Right lobe of liver (tissue), 6 donors: ENCODE data around the gene IL17D. TPM values are rescaled to one million over a fixed set of nuclear protein-coding genes. Genes with fewer than 3 reads are reported as not detected.
"Not testable (repeated sequence)": the region's sequence is repeated elsewhere in the genome, so short reads cannot be mapped to it uniquely, and the experiment has no call there.

ENCODE experiments used
- ATAC-seq, 4 donors: fragments of 200-7000 bp; cut with Tn5 transposase; one replicate each; pipeline ENCODE4 v1.9.1; 2020; ENCODE audit warnings: mild to moderate bottlenecking in 4 of 4, moderate library complexity in 4 of 4
- DNase-seq, 3 donors: peaks; one replicate each; pipeline ENCODE4 v3.0.0-alpha.2; 2020
- H3K27ac ChIP-seq, 3 donors: fragments of 200-600 bp; one replicate each; pipeline ENCODE4 v1.8.0; 2022
- H3K27me3 ChIP-seq, 2 donors: fragments of 200-600 bp; one replicate each; pipeline ENCODE4 v1.8.0; 2022
- H3K36me3 ChIP-seq, 4 donors: fragments of 200-600 bp; sonication (generic) in 1 of 4; one replicate each; pipeline versions ENCODE4 v1.5.1 to v1.8.0; 2017 to 2022; ENCODE audit warnings: control low read depth in 1 of 4
- H3K4me1 ChIP-seq, 4 donors: fragments of 200-600 bp; sonication (generic) in 1 of 4; one replicate each; pipeline versions ENCODE4 v1.5.1 to v1.8.0; 2017 to 2022; ENCODE audit warnings: control low read depth in 1 of 4
- H3K4me3 ChIP-seq, 3 donors: fragments of 200-600 bp; one replicate each; pipeline ENCODE4 v1.8.0; 2022
- H3K9me3 ChIP-seq, 4 donors: fragments of 200-600 bp; sonication (generic) in 1 of 4; one replicate each; pipeline versions ENCODE4 v1.5.1 to v1.8.0; 2017 to 2022; ENCODE audit warnings: control low read depth in 1 of 4
- POLR2A ChIP-seq: fragments of 450-650 bp; IDR thresholded peaks from one replicate; pipeline ENCODE4 v1.6.1; 2017; ENCODE audit warnings: antibody characterized with exemption, mild to moderate bottlenecking
- WGBS: methylation state at CpG from one replicate; pipeline ENCODE4 v1.1.6; 2018; ENCODE audit warnings: low coverage, low lambda C conversion rate; ENCODE audit not compliant: insufficient coverage; ENCODE audit errors: missing lambda C conversion rate; 5-methylcytosine and 5-hydroxymethylcytosine counted together
- intact Hi-C, 2 donors: fragments of 100-400 bp; cut with DNase I; formaldehyde crosslinking; loops; one replicate each; pipeline versions ENCODE4 v1.11.2 to v1.14.1; 2022
- total RNA-seq, 6 experiments: library from RNA; depleted of rRNA in 2 of 6; stranded (reverse); fragments of >200 nt in 2 of 6; fragmentation: NEBNext Ultra II Directional in 3 of 6; extraction: Animal tissue kit (Norgen Biotek cat#: 25700) in 3 of 6; gene quantifications; one replicate each; pipeline versions ENCODE4 v1.1.0 to v1.2.4, GENCODE V29; 2016 to 2023
- TF ChIP-seq, protein P1 (sequence below), 4 donors: fragments of 200-600 bp in 3 of 4; fragments of 450-650 bp in 1 of 4; IDR thresholded peaks; one replicate each; pipeline versions ENCODE4 v1.5.1 to v1.8.0; 2016 to 2022; ENCODE audit warnings: antibody characterized with exemption in 4 of 4, mild to moderate bottlenecking in 2 of 4
- donor health status: DM: no; HTN: yes; CAD: no.
- donor health status: DM: no; HTN: no; CAD: no.
- donor health status: DM: no; HTN: no; CAD: no.
- donor health status: DM: no; HTN: yes; CAD: no.
- donor health status: DM: no; HTN: yes; CAD: no.

Gene IL17D
- total RNA-seq, 6 experiments from 2014 or later: 0.19 to 0.64 (median 0.42) TPM; not detected in 3

DNA sequence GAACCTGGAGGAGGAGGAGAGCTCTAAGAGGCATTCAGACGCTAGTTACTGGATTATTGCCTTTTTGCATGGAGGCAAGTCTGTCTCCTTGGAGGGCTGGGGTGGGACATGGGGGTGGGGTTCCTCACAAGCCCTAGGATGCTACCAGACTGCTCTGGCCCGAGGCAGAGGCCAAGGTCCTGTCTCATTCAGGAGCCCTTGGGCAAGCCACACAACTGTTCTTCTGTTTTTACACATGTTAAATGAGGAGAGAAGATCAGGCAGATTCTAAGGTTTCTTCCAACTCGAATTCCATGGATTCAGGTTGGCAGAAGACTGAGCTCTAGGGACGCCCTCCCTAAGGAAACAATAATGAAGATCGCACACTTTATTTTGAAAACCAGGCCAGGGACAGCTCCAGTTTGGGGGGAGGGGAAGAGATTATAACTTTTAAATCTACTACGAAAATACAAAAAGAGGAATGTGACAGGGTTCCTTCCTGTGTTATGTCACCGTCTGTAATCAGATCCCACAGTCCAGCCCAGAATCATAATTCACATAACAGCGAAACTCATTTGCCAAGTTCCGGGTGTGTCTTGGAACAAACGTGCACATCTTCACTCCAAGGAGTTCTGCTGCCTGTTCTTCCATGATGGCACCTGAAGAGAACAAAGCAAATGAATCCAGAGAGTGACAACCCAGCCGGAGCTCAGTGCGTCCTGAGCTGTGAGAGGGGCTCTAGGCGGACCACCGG lies 25.2 kb downstream of the IL17D start:
- H3K4me1 ChIP-seq: peaks cover 0 to 6% (median 0%) of the 10 kb centered on the region in 4 donors
- TF ChIP-seq POLR2A: no peak
- TF ChIP-seq, protein P1, sequence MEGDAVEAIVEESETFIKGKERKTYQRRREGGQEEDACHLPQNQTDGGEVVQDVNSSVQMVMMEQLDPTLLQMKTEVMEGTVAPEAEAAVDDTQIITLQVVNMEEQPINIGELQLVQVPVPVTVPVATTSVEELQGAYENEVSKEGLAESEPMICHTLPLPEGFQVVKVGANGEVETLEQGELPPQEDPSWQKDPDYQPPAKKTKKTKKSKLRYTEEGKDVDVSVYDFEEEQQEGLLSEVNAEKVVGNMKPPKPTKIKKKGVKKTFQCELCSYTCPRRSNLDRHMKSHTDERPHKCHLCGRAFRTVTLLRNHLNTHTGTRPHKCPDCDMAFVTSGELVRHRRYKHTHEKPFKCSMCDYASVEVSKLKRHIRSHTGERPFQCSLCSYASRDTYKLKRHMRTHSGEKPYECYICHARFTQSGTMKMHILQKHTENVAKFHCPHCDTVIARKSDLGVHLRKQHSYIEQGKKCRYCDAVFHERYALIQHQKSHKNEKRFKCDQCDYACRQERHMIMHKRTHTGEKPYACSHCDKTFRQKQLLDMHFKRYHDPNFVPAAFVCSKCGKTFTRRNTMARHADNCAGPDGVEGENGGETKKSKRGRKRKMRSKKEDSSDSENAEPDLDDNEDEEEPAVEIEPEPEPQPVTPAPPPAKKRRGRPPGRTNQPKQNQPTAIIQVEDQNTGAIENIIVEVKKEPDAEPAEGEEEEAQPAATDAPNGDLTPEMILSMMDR (IDR thresholded peaks at IDR 0.05): no peak
- no peak for ATAC-seq

DNA sequence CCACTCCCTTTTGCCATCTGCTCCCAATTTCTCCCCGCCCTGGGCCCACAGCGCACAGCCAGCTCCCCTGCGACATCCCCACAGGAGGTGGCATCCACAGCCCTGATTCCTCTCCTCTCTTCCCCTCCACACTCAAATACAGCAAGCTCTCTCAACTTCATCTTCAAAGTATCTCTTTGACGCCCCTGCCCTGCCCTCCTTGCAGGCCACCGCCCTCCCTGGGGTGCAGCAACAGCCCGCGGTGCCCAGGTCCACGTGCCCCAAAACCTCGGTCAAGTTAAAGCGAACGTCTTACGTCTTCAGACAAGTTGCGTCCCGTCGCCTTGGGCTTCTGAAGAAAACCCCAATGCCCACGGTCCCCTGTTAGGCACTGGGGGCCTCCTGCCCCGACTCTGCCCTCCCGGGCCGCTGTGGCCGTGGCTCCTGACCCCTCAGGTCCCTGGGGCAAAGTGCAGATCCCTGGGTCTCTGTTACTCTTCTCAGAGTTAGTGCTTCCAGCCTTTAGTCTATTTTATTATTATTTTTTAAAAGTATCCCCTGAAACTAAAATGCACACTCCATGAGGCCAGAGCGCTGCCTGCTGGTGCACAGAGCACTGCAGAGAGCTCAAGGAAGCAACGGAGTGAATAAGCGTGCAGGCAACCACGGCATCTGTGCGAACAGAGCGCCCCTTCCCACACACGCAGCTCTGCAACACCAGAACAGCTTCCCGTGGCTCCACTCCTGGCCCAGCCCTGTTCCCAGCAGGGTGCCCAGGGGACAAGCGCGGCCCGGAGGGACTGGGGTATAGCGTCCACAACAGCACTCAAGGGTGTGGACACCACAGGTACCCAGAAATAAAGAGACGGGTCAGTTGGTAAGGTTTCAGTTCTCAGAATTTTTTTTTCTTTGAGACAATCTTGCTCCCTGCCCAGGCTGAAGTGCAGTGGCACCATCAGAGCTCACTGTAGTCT lies 26.4 kb downstream of the IL17D start:
- no peak for DNase-seq
- 86% methylated on average over 8 of the region's 33 CpGs for WGBS

More for the DNA sequence above, 25.2 kb downstream of the IL17D start:
- Histone ChIP-seq H3K36me3 (no peaks in the 10 kb centered on the region), H3K27me3 (no peaks in the 10 kb centered on the region), H3K27ac (no peak overlapping the region), H3K4me3 (no peak overlapping the region), H3K9me3 (no peaks in the 10 kb centered on the region)
- intact Hi-C loops: no loop called here
- 87% methylated on average over 8 of the region's 14 CpGs for WGBS
- no peak for DNase-seq

GRCh38 chr13:20738616-20739015 lies 35.1 kb downstream of the IL17D start:
- TF ChIP-seq, protein P1 (IDR thresholded peaks at IDR 0.05): no peak
- no peak for TF ChIP-seq POLR2A
- Histone ChIP-seq H3K27ac (no peak overlapping the region), H3K27me3 (no peaks in the 10 kb centered on the region), H3K9me3 (no peaks in the 10 kb centered on the region), H3K36me3 (no peaks in the 10 kb centered on the region), H3K4me3 (no peak overlapping the region), H3K4me1 (no peaks in the 10 kb centered on the region)
- intact Hi-C loops: no loop called here
- no peak for ATAC-seq
- 98% methylated on average over 6 of the region's 6 CpGs for whole genome bisulfite sequencing
- no peak for DNase-seq

More for the DNA sequence above, 26.4 kb downstream of the IL17D start:
- Histone ChIP-seq H3K4me3 (no peak overlapping the region), H3K9me3 (no peaks in the 10 kb centered on the region), H3K27me3 (no peaks in the 10 kb centered on the region), H3K27ac (no peak overlapping the region), H3K36me3 (no peaks in the 10 kb centered on the region), H3K4me1 (peaks cover 0 to 6% (median 0%) of the 10 kb centered on the region in 4 donors)
- TF ChIP-seq POLR2A: no peak
- TF ChIP-seq, protein P1 (IDR thresholded peaks at IDR 0.05): no peak
- no peak for ATAC-seq
- intact Hi-C loops: no loop called here

- intact Hi-C loops: no loop called here
- Histone ChIP-seq H3K9me3 (no peaks in the 10 kb centered on the region), H3K4me3 (no peak overlapping the region), H3K36me3 (no peaks in the 10 kb centered on the region), H3K27me3 (no peaks in the 10 kb centered on the region), H3K27ac (no peak overlapping the region), H3K4me1 (no peaks in the 10 kb centered on the region)
- DNase-seq (no peak), ATAC-seq (no peak)
- TF ChIP-seq, protein P1 (IDR thresholded peaks at IDR 0.05): no peak
- WGBS: 80% methylated on average over 2 of the region's 22 CpGs
Observed at GRCh38 chr13:20740021-20740420, 36.5 kb downstream of the IL17D start.

- intact Hi-C loops, H3K4me3 ChIP-seq, H3K9me3 ChIP-seq, H3K36me3 ChIP-seq, H3K27ac ChIP-seq, ATAC-seq, H3K4me1 ChIP-seq, DNase-seq, H3K27me3 ChIP-seq: not testable (repeated sequence)
- WGBS: 92% methylated on average over 4 of the region's 4 CpGs
Observed at GRCh38 chr13:20743830-20744404, 40.4 kb downstream of the IL17D start.
